Peyer's patch (tissue), 4 donors: ENCODE results near the gene GPR52.

ENCODE experiments used
- CTCF ChIP-seq, 6 experiments: fragments of 450-650 bp in 4 of 6; fragments of 200-600 bp in 2 of 6; sonication (generic) in 1 of 6; IDR thresholded peaks; one replicate each; pipeline ENCODE4 v1.5.1; 2017 to 2019; ENCODE audit warnings: antibody characterized with exemption in 6 of 6, mild to moderate bottlenecking in 3 of 6, moderate library complexity in 1 of 6
- POLR2A ChIP-seq, 2 donors: fragments of 450-650 bp; IDR thresholded peaks; one replicate each; pipeline ENCODE4 v1.5.1; 2017; ENCODE audit warnings: antibody characterized with exemption in 2 of 2, mild to moderate bottlenecking in 2 of 2, moderate library complexity in 2 of 2

DNA sequence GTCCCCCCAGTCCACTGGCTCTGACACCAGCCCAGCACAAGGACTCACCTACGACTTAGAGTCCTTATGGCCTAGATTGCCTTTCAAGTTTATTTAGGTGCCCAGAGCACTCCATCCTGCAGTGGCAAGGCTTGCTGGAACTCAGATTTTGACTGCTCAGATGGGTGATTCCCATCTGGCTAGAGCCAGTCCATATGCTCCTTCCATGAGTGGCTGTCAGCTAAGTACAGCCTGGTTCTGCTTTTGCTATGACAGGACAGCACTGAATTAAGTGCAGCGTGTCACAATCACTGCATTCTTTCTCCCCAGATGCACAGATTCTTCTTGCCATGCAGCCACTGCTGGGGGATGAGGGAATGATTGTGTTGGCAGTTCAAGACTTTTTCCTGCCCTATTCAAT is 43.8 kb downstream of the GPR52 start:
- TF ChIP-seq CTCF (IDR thresholded peaks at IDR 0.05): no peak
- no peak for TF ChIP-seq POLR2A (IDR thresholded peaks at IDR 0.05)
